HG03064 (cell line): Measurements from ENCODE around the gene METTL16.
A peak's percentile ranks its signal among the peaks of the same experiment; 100 is the strongest.
"Not testable (repeated sequence)": the region's sequence is repeated elsewhere in the genome, so short reads cannot be mapped to it uniquely, and the experiment has no call there.

Experiments used
- ATAC-seq: cut with Tn5 transposase; IDR thresholded peaks from one replicate; pipeline ENCODE4 v1.9.1; 2021; ENCODE audit warnings: low read depth; ENCODE audit not compliant: unreplicated experiment

METTL16 gene, protein sequence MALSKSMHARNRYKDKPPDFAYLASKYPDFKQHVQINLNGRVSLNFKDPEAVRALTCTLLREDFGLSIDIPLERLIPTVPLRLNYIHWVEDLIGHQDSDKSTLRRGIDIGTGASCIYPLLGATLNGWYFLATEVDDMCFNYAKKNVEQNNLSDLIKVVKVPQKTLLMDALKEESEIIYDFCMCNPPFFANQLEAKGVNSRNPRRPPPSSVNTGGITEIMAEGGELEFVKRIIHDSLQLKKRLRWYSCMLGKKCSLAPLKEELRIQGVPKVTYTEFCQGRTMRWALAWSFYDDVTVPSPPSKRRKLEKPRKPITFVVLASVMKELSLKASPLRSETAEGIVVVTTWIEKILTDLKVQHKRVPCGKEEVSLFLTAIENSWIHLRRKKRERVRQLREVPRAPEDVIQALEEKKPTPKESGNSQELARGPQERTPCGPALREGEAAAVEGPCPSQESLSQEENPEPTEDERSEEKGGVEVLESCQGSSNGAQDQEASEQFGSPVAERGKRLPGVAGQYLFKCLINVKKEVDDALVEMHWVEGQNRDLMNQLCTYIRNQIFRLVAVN

DNA sequence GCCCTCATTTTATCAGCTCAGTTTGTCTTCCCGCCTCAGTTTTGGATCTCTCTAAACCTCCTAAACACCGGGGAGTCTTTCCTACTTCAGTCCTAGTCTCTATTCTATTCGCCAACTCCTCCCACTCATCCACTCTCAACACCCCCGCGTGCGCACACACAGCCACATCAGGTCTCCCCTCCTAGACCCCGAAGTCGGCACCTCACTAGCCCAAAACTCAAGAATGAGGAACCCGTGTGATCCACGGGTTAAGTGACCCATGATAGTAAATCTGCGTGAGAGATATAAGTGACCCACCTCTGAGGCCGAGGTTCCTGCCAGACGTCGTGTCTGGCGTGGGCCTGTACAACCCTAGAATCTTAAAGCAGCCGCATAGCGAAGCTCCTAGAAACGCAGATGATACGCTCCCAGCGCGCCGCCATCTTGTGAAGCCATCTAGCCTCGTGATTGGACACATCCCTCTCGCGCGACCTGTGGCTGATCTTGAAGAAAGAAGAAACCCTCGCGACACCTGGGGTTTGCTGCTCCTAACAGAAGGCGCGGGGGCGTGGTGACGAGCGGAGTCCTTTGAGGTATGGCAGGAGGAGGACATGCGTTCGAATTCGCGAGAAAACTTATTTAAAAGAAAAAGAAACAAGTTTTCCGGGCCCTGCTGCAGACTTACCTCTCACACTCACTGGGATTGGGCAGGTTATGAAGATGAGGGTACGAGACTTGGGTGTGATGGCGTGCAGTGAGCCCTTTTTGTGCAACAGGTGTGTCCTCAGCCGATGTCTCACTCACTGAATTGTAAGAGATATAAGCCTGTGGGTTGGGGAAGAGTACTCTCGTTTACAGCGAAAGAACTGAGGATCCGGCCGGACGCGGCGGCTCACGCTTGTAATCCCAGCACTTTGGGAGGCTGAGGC, at the start of gene METTL16:
TSS of gene METTL16 (minus strand) at position 427 of the 908 bp plus-strand sequence. CDS start 9,557 bp downstream, outside the sequence.
- peak; percentile 82 for ATAC-seq

DNA sequence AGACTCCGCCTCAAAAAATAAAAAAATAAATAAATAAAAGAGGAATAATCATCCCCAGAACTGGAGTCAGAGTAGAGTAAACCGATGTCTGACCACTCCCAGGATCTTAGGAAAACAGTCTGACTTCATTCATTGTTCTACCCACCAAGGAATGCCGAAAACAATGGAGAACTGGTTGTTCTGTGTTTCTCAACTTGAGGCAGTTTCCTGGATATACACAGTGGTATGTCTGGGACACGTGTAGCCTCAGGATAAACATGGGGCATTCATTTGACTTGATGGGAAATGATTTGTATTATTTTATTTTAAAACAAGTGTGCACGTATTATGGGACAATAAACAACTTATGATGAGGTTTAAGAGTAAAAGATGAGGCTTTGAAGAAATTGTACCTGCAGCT, 49.0 kb upstream of the METTL16 start:
- ATAC-seq: no peak

DNA sequence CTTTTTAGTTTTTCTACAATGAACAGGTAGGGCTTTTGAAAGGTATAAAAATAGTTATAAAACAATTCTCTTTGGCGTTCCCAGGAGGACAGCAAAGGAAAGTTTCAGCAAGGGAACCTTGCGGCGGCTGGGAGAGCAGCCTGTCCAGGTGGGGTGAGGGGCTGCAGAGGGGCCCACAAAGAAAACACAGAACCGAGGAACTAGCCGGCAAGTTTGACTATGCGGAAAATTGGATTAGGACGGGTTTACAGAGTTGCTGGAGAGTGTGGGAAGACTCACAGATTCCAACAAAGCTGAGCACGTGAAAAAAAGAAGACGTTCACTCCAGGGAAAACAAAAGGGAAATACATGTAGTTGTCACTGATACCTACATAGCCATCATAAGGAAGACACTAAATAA, 40.2 kb upstream of the METTL16 start:
- ATAC-seq: no peak

DNA sequence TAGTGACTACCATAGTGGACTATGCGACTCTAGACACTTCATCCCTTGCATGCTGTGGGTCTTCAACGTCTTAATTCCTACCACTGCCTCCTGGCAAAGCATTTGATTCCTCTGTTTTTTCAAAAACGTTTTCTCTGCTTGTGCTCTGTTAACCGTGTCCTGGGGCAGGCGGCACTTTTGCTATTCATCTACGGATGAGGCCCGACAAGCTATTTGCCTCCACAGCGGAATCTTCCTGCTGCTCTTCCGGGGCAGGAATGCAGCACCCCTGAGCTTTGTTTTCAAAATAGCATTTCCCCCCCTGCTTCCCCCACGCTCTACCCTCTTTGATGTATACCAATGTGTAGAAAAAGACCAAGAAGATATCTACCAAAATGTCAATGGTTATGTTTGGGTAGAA, 39.8 kb upstream of the METTL16 start:
- ATAC-seq: no peak

DNA sequence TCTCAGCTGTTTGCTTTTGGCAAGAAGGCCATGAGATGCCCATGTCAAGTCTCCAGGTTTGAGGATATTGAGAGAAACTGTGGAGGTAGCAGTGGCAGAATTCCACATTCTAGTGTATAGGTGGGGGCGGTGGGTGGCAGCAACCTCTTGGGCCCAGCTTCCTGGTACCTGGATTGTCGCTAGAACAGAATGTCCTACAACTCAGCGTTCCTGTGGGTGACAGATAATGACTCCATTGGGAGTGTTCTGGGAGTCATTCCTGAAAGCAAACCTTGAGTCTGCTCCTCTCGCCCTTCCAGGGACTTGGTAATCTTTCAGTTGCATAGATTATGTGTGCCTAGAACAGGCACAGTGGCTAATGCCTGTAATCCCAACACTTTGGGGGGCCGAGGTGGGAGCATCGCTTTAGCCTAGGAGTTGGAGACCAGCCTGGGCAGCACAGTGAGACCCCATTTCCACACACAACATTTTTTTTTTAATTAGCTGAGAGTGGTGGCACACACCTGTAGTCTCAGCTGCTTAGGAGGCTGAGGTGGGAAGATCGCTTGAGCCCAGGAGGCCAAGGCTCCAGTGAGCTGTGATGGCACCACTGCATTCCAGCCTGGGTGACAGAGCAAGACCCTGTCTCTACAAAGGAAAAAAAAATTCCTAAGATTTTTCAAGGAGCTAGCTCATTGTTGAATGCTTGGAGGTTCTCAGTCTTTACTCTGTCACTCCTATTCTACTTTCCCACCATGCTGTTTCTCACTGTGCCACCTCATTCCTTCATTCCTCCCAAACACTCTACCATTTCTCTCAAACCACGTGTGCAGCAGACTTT, 37.9 kb upstream of the METTL16 start:
- no peak for ATAC-seq

DNA sequence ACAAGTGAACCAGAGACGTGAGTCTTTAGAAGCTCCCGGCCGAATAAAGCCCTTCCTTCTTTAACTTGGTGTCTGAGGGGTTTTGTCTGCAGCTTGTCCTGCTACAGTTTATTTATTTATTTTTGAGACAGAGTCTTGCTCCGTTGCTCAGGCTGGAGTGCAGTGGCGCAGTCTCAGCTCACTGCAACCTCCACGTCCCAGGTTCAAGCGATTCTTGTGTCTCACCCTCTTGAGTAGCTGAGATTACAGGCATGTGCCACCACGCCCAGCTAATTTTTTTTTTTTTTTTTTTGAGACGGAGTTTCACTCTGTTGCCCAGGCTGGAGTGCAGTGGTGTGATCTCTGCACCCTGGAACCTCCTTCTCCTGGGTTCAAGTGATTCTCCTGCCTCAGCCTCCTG, 36.3 kb upstream of the METTL16 start:
- not testable (repeated sequence) for ATAC-seq

DNA sequence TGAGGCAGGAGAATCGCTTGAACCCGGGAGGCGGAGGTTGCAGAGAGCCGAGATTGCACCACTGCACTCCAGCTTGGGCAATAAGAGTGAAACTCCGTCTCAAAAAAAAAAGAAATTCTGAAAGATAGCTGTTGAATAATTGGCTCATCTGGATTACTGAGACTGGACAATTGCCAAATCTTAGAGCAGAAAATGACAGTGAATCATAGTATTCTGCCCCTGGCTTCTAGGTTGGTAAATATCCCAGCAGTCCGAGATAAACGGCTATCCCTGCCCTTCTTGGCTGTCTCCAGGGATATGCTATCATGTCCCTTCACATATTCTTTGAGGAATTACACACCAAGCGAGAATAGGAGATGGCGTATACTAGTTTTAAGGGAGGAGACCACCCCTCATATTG, 35.5 kb upstream of the METTL16 start:
- ATAC-seq: no peak

DNA sequence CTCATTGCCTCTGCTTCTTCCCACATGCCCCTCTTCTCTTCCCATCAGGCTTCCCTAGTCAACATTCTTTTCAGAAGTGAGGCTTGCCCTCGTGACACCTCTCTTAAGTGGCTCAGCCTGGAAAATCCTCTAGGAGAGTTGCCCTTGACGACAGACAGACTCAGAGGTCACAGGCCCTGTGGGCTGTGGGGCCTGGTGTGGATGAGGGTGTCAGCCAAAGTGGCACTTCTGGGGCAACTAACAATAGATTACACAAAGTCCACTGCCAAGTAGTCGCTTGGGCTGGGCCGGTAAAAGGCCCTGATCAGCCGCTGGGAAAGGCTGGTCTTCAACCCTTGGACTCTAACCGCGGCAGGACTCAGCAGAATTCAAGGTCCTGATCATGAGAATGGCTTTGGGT, 33.7 kb upstream of the METTL16 start:
- ATAC-seq: no peak

DNA sequence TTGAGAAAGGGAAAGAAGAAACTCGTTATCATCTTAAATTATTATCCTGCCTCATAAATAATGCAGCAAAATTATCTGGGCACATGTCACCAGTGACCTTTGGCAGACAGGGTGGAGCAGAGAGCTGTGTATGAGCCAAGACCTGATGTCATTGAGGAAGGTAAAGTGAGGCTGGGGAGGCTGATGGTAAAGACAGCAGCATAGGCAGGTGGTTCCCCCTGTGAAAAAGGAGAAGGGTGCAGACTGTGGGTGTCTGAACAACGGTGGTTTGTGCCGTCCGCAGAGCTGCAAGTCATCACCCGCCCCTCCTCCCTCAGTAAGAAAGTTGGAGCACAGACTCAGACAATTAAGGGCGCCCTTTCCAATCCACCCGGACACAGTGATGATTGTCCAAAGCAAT, 30.8 kb upstream of the METTL16 start:
- ATAC-seq: no peak

DNA sequence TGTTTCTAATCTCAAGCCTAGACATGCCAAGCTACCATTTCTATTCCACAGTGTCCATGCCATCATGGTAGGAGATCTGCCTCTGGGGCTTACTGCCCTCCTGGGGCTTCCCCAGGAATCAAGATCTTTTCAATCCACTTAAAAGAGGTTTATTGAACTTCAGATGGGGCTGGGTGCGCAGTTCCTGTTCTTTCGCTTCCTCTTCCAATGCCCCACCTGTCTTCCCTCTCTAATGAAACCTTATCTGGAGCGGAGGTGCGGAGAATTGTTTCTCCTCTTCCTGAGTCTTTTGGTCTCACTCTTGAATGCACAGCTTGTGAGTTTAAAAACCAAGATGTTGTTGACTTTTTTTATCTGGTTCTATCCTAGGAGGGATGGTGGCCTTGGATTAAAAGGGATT, 30.4 kb upstream of the METTL16 start:
- no peak for ATAC-seq

DNA sequence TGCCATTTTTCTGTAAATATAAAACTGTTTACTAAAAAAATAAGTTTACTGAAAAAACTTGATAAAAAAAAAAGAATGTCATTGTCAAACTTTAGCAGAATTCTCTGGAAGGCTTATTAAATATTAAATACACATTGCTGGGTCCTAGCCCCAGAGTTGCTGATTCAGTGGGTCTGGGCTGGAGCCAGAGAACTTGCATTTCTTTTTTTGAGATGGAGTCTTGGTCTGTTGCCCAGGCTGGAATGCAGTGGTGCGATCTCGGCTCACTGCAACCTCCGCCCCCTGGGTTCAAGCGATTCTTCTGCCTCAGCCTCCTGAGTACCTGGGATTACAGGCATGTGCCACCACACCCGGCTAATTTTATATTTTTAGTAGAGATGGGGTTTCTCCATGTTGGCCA, 25.9 kb upstream of the METTL16 start:
- ATAC-seq: not testable (repeated sequence)

DNA sequence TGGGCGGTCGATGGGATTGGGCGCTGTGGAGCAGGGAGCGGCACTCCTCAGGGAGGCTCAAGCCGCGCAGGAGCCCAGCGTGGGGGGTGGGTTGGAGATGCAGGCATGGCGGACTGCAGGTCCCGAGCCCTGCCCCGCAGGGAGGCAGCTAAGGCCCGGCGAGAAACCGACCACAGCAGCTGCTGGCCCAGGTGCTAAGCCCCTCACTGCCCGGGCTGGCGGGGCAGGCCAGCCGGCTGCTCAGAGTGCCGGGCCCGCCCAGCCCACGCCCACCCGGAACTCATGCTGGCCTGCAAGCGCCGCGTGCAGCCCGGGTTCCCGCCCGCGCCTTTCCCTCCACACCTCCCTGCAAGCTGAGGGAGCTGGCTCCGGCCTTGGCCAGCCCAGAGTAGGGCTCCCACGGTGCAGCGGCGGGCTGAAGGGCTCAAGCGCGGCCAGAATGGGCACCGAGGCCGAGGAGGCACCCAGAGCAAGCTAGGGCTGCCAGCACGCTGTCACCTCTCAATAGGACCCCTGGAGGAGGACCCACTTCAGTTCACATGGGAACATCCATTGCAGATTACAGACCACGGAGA, 20.5 kb upstream of the METTL16 start:
- no peak for ATAC-seq

DNA sequence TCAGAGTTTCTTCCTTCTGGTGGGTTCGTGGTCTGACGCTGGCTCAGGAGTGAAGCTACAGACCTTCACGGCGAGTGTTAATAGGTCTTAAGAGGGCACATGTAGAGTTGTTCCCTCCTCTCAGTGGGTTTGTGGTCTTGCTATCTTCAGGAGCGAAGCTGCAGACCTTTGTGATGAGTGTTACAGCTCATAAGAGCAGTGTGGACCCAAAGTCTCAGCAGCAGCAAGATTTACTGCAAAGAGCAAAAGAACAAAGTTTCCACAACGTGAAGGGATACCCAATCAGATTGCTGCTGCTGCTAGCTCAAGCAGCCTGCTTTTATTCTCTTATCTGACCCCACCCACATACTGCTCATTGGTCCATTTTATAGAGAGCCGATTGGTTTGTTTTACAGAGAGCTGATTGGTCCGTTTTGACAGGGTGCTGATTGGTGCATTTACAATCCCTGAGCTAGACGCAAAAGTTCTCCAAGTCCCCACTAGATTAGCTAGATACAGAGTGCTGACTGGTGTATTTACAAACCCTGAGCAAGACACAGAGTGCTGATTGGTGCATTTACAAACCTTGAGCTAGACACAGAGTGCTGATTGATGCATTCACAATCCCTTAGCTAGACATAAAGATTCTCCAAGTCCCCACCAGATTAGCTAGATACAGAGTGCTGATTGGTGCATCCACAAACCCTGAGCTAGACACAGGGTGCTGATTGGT, 19.7 kb upstream of the METTL16 start:
- ATAC-seq: not testable (repeated sequence)

DNA sequence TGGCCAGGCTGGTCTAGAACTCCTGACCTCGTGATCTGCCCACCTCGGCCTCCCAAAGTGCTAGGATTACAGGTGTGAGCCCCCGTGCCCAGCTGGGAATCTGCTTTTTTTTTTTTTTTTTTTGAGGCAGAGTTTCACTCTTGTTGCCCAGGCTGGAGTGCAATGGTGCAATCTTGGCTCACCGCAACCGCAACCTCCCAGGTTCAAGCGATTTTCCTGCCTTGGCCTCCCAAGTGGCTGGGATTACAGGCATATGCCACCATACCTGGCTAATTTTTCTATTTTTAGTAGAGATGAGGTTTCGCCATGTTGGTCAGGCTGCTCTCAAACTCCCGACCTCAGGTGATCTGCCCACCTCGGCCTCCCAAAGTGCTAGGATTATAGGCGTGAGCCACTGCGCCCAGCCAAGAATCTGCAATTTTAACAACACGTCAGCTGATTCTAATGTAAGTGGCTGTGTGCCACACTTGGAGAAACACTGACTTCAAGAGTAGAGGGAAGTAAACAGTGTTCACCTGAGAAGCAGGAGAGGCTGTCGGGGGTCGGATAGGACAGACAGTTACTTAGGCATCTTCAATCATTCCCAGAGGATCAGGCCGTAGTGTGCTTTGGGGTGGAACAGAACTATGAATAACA, 10.2 kb upstream of the METTL16 start:
- not testable (repeated sequence) for ATAC-seq

DNA sequence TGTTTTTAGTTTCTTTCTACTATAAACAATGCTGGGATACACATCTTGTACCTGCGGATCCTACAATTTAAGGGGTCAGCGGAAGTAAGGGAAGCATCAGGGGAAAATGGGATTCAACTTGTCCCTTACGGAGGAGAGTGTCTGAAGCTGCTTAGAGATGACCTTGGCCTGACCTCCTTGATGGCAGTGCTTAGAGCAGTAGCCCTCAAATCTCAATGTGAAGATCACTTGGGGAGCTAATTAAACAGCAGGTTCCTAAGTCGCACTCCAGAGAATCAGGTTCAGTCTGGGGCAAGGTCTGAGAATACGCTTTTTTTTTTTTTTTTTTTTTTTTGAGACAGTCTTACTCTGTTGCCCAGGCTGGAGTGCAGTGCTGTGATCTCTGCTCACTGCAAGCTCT, 9.6 kb upstream of the METTL16 start:
- no peak for ATAC-seq

DNA sequence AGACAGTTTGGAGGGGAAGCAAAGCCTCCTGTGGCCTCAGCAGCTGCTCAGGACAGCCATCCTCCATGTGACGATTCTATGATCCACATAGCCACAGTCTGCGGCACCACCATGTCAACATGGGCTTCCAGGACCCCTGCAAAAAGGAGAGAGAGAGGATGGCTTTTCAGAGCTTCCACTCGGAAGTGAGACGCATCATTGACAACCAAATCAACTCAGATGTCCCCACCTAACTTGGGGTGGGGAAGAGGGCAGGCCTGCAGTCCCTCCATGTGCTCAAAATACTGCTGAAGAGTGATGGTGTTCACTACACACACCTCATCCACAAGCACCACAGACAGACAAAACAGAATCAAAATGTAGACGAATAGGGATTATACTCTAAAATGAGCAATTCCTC, 5.9 kb upstream of the METTL16 start:
- ATAC-seq: no peak

DNA sequence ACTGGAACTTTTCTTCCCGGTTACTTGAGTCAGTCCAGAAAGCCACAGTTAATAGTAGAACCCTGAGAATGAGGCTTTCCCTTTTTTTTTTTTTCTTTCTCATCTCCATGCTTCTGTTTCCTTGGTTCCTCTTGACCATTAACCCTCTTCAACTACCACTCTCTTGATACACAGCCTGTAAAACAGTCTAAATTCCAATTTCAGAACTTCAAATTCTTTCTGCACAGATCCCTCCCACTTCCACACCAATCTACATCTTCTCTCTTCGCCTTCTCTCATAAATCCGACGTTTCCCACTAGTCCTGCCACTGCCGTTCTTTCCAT, 588 bp downstream of the METTL16 start:
- ATAC-seq: peak; percentile 18

DNA sequence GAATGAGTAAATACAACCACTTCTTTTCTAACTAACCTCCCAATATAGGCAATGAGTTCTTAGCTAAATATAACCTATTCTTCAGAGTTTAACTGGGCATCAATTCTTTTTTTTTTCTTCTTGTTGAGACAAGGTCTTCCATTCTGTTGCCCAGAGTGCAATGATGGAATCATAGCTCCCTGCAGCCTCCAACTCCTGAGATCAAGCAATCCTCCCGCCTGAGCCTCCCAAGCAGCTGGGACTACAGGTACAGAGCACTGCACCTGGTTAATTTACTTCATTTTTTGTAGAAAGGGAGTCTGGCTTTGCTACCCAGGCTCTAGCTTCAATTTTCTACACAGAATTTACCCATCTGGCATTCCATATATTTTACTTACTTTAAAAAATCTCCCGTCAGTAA, 1.1 kb downstream of the METTL16 start:
- no peak for ATAC-seq

DNA sequence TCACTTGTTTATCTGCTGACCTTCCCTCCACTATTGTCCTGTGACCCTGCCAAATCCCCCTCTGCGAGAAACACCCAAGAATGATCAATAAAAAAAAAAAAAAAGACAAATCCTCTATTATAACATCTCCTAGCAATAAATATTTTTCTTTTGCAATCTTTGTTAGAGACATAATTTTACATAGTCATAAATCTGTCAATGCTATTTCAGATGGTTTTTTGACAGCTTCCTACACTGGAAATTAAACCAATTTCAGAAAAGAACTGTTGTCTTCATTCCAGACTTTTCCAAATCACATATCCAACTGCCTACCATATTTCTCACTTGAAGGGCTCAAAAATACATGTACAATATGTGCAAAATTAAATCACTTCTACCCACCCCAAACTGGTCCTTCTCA, 3.7 kb downstream of the METTL16 start:
- ATAC-seq: no peak
